HG03196 (cell line): ENCODE results near the gene DNLZ.
"Not testable (repeated sequence)": the region's sequence is repeated elsewhere in the genome, so short reads cannot be mapped to it uniquely, and the experiment has no call there.

ENCODE experiments used
- ATAC-seq: cut with Tn5 transposase; IDR thresholded peaks from one replicate; pipeline ENCODE4 v1.9.1; 2021; ENCODE audit not compliant: unreplicated experiment

Gene DNLZ

GRCh38 chr9:136361754-136362449 lies 1.6 kb downstream of the DNLZ start:
- ATAC-seq: no peak

GRCh38 chr9:136361047-136361753 lies 2.3 kb downstream of the DNLZ start:
- no peak for ATAC-seq

GRCh38 chr9:136359774-136360718 lies 3.5 kb downstream of the DNLZ start:
- ATAC-seq: no peak

GRCh38 chr9:136358888-136359287 lies 4.7 kb downstream of the DNLZ start:
- ATAC-seq: no peak

GRCh38 chr9:136358016-136358415 lies 5.5 kb downstream of the DNLZ start:
- no peak for ATAC-seq

GRCh38 chr9:136357202-136357725 lies 6.3 kb downstream of the DNLZ start:
- ATAC-seq: no peak

GRCh38 chr9:136355616-136356557 lies 7.7 kb downstream of the DNLZ start:
- no peak for ATAC-seq

- ATAC-seq: no peak
These were observed 8.9 kb downstream of the DNLZ start for GRCh38 chr9:136354592-136355085.

GRCh38 chr9:136353757-136354488 lies 9.6 kb downstream of the DNLZ start:
- ATAC-seq: no peak

GRCh38 chr9:136353088-136353487 lies 10.5 kb downstream of the DNLZ start:
- ATAC-seq: no peak

- ATAC-seq: no peak
These were observed 10.9 kb downstream of the DNLZ start for GRCh38 chr9:136352682-136353081.

- not testable (repeated sequence) for ATAC-seq
These were observed 11.7 kb downstream of the DNLZ start for GRCh38 chr9:136351868-136352267.

GRCh38 chr9:136351252-136351800 lies 12.2 kb downstream of the DNLZ start:
- no peak for ATAC-seq

- ATAC-seq: no peak
These were observed 14.0 kb downstream of the DNLZ start for GRCh38 chr9:136349546-136349945.

GRCh38 chr9:136348691-136349090 lies 14.9 kb downstream of the DNLZ start:
- ATAC-seq: no peak

GRCh38 chr9:136347472-136348256 lies 15.9 kb downstream of the DNLZ start:
- ATAC-seq: no peak

GRCh38 chr9:136346927-136347465 lies 16.5 kb downstream of the DNLZ start:
- ATAC-seq: no peak

- no peak for ATAC-seq
These were observed 17.4 kb downstream of the DNLZ start for GRCh38 chr9:136346157-136346481.
